NCI-H1092 treated with DMSO at 0.1 percent for 48 hours (cell line): ENCODE measurements around the gene PGLYRP3.
"Not testable (repeated sequence)": the region's sequence is repeated elsewhere in the genome, so short reads cannot be mapped to it uniquely, and the experiment has no call there.

ENCODE experiments used
- DNase-seq: peaks from one replicate; lab custom pipeline; 2025; lab: John Stamatoyannopoulos, UW

Gene PGLYRP3

DNA sequence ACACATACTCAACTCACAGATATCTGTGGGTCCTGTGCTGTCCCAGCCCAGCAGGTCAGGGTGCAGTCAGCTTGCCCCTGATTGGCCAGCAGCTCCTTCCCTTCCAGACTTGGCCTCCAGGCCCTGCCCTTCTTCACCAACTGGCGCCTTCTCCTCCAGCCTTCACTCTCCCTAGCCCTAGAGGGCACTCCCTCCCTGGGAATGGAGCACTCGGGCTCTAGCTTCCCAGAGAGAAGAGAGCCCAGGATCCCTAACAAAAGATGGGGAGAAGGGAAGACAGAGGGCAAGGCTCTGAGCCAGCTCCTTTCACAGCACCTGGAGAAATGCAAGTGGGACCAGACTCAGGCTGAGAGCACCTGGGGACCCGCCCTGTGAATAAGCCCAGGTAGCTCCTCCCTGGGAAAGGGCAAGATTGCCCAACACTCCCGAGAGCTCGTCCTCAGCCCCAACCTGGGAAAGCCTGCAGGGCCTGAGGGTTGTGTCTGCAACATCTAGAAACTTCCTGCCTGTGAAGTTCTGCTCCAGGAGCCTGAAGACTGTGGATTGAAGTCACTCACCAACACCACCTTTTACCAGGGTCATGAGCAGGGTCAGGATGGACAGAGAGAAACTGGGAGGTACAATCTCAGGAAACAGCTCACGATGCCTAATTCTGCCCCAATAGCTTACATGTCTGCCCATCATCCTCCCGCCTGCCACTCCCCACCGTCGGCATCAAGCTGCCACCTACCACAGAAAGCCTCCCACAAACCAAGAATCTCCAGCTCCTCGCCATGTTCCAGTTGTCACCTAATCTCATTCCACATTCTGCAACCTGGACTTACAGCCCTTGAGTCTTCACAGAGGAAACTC lies 36.0 kb upstream of the PGLYRP3 start, which contains the start of gene PGLYRP4:
Gene PGLYRP4, minus strand, starts transcription at position 331 of the 852 bp plus-strand sequence. CDS start 909 bp downstream, outside the sequence.
- no peak for DNase-seq

DNA sequence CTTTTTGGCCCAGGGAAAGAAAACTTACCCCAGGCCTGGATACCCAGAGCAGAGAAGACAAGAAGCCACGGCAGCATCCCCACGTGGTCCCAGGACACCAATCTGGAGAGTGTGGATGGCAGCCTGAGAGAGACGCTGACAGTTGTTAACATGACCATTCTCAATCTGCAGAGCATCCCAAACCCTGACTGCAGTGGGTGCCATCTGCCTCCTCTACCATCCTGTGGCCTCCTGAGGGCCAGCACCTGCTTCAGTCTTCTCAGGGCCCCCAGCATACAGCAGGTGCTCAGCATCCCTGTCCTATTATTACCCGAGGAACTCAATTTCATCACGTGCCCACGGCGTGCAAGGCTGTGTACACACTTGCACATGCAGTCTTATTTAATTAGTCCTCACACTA lies 35.1 kb upstream of the PGLYRP3 start:
- DNase-seq, result no peak

DNA sequence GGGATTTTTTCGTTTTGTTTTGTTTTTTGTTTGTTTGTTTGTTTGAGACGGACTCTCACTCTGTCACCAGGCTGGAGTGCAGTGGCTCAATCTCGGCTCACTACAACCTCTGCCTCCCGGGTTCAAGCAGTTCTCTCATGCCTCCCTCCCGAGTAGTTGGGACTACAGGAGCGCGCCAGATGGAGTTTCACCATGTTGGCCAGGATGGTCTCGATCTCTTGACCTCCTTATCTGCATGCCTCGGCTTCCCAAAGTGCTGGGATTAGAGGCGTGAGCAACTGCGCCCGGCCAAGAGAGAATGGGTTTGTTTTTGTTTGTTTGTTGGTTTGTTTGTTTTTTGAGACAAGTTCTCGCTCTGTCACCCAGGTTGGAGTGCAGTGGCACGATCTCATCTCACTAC lies 34.3 kb upstream of the PGLYRP3 start:
- not testable (repeated sequence) for DNase-seq

DNA sequence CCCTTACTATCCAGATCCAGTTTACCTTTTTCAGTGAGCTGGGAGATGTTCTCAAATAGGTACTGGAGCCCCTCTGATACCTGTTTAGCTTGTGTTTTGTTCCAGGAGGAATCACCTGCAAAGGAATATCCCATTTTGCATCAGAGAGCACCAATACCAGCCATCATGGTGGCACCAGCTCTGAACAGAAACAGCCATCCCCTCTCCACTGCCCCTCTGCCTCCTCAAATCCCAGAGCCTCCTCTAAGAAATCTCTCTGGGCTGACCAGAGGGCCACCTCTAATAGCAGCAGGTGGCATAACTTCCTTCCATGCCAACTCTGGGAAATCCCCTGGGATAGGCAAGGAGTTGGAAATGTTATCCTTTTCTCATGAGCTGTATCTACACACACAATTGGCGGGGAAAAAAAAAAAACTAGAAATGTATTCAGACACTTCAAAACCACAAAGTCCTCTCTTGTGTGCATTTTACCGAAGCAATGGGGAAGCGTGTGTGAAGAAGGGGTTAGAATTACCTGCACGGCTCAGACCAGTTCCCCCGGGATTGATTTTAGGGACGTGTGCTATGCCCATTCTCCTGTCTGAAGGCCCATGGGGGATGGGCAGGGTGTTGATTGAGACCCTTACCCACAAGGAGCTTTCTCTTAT lies 33.4 kb upstream of the PGLYRP3 start:
- peak; percentile 18 for DNase-seq

DNA sequence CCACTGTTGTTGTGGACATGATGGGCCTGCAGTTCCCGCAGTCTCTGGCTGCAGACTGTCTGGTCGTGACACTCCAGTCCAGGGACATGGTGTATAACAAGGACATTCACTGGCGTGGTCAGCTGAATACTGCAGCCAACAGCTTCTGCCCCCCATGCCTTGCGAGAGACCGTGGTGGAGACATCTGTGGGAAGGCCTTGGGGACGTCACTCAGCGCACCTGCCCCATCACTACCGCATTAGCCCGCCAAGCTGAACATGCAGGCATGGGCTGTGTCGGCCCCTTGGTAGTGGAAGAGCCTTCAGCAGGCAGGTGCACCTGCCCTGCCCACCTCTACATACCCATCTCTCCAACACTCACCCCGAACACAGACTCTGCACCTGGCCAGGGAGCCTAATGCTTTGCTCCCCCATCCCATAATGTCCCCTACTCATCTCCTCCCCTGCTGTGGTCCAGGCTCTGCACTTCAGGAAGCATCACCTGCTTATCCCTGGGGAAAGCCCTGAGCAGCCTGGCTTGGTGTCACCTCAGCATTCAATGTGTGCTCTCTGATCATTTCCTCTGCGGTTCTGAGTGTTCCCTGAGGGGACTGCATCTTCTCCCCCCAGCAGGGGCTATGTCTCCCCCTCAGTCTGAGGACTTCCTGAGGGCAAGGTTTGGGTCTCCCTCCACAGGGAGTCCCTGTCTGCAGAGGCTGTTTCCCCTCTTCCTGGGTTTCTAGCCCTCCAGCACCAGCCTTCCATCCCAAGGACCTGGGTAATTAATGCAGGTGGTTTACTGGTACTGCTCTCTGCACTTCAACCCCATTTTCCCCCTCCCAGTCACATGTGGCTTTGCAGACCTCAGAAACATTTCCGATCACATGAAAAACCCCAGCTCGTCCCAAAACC lies 32.7 kb upstream of the PGLYRP3 start:
- DNase-seq, result peak; percentile 41

DNA sequence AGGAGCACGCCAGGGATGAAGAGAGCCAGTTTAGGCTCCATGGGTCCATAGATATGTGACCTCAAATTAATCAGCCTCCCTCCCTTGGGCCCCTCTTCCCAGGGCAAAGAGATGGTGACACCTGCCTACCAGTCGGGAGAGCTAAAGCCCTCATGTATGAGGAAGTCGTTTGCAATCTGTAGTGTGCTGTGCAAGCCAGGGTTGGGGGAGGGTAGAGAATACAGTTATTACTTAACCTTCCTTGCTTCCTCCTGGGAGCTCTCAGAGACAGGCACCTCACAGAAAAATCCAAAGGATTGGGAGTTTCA lies 31.9 kb upstream of the PGLYRP3 start:
- no peak for DNase-seq

DNA sequence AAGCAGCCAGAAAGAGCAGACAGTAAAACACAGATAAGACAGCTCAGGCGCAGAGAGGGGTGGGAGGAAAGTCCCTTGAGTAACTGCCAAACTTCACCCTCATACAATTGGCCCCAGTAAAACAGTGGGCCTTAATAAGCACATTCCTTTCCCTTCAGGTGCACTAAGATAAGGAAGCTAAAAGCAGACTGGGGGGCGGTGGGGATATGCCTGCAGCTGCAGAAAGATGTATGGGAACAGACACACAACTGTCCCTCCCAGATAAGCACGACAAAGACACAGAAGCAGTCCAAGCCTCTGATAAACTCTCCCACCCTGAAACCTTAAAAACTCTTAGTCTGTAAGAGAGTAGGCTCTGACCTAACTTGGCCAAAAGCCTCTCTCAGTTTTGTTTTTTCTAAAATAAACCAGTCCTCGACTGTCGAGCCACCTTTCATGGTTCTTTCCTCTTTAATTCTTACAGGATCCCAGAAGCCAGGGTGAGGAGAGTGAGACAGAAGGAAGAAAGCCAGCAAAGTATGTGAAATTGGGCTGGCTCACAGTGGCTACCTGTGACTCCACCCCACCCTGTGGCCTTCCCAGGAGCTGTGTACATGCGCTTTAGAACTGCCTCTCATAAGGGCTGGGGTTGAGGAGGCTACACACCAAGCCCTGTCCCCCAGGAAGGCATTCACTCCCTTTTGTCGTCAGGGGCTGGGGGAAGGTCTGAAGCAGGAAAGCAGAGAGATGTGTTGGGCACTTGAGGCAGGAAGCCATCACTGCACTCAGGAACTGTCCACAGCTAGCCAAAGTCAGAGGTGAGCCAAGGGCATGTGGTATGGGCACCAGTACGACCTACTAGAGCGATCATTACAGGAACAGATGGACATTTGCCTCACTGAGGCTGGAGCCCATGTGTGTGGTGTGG lies 31.3 kb upstream of the PGLYRP3 start:
- DNase-seq, result no peak

DNA sequence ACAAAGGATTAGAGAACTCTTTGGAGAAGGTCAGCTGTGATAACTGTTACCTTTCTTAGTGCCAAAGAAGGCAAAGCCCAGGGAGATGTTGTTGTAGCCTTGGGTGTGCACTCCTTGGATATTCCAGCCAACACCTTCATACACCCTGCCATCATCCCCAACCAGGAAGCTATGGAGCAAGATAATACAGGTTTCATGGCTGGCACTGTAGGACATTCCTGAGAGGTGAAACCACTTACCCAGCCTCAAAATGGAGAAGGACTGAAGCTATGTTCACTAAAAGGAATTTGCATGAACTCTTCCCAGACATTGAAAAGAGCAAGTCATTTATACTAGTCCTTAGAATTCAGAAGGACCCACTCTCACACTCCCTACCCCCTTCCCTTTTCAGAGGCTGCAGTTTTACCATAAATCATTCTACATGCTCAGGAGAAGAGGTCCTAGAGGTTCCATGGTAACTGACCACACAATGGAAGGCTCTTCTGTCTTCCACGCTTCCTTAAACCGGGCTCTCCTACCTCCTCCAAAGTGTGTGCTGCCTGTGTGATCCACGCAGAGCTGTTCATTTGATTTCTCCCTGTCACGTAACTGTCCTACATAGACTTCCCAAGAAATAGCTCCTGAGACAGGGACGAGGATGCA lies 30.4 kb upstream of the PGLYRP3 start:
- DNase-seq, result no peak

DNA sequence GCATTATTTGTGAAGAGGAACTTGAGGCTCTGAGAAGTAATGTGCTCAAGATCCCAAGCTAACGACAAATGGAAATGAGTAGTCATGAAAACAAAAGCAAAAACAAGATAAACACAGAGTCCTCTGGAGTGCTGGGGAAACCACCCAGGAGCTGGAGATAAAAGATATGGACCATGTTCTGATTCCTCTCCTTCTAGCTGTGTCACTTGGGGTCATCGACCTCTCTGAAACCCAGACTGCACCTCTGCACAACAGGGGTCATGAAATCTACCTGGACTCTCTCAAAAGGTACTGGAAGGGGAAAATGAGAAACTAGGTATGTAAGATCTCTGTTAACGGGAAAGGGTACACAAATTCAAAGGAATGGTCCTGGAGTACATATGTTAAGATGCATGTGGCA lies 29.4 kb upstream of the PGLYRP3 start:
- no peak for DNase-seq

DNA sequence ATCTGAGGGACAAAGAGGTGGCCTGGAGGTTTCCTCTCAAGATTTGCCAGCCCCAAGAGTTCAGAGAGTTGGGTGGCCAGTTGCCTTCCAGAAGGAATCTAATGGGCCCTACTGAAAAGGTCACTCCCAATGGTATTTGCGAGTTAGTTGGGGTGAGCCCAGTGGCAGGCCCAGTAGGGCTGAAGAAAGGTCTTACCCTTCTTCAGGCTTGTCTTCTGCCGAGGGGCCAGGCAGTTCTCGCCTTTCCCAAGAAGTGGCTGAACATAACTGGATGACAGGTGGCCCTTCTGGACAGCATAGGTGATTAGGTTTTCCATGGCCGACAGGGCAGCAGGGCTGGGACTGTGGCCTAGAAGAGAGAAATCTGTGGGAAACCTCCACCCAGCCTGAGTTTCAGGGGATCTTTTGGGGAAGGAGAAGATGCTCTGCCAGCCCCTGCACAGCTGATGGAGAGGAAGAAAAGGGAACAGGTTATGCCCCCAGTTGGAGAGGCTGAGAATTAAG lies 28.7 kb upstream of the PGLYRP3 start:
- no peak for DNase-seq

DNA sequence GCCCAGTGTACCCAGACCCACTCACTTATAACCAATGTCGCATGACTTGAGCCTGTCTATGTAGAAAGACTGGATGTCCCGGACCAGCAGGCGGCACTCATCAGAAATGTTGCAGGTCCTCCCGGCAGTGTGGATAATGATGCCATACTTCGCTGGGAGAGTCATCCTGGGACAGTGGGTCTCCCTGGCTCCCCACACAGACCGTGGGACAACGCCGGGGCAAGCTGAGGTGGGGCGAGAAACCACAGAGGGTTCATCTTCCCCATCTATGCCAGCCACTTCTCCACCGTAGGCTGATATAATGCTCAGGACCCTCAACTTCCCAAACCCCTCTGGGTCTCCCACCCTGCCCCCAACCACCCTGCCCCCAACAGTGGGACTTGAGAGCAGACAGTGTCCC lies 27.6 kb upstream of the PGLYRP3 start:
- no peak for DNase-seq

DNA sequence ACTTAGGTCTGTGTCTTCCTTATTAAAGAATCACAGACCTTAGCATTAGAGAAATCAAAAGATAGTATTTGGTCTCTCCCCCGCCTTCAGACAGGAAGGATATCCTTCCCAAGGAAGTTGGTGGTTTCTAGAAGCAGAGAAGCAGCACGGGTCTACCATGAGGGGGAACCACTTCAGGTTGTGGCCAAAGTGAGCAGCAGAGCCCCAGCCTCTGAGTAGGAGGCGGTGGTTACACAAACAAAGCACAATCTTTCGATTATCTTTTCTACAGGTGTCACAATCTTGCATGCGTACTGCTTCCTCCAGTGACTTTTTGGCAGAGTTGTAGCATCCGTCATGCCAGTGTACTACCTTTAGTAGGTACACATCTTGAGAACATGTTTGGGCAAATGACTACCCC lies 27.1 kb upstream of the PGLYRP3 start:
- no peak for DNase-seq

DNA sequence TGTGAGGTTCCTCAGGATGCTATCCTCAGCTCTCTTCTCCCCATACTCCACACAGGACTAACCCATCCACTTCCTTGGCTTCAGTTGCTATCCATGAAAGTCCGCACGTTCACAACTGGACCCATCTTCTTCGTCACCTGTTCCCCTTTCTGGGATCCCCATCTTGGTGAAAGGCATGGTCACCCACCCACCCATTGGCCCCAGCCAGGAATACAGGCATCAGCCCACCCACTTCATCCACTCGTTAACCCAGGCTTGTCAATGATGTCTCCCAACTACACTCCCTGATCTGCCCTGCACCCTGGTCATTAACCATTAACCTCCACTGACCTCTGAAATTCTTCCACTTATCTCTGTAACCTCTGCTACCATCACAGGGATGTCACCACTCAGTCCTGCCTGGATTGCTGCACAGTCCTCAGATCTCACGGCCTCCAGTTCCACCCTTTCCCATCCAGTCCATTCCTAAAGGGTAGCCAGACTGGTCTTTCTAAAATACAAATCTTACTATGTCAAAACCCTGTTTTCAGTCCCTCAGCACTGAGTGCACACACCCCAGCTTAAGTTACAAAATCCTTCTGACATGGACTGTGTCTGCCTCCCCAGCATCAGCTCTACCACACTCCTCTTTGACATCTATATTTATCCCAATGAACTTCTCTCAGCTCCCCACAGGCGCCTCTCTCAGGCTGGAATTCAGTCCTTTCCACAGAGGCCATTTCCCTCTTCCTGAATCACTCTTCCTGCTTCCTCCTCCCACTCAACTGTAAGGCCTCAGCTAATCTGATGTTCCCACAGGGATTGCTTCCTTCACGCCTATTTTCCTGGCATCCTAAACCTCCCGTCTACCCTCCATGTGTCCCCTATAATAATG lies 25.5 kb upstream of the PGLYRP3 start:
- DNase-seq, result no peak

DNA sequence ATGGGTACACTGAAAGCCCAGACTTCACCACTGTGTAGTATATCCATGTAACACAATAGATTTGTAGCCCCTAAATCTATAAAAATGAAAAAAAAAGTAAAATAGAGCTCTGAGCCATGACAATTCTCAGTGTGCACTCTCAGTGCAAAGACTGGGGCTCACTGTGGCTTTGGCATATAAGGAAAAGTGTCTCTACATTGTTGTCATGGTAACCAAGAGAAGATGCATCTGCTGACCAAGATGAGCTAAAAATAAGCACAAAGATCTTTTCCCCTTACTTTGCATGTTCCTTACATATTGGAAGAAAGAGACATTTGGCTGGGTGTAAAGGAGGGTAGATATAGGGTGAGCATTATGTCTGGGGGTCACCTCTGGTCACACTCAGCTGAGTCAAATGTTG lies 23.9 kb upstream of the PGLYRP3 start:
- DNase-seq, result no peak

DNA sequence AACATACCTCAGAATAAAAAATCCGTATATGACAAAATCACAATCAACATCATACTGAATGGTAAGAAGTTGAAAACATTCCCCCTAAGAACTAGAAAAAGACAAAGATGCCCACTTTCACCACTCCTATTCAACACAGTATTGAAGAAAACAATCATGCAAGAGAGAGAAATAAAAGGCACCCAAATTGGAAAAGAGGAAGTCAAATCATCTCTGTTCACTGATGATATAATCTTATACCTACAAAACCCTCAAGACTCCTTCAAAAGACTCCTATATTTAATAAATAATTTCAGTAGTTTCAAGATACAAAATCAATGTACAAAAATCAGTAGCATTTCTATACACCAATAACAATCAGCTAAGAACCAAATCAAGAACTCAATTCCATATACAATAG lies 21.1 kb upstream of the PGLYRP3 start:
- no peak for DNase-seq

DNA sequence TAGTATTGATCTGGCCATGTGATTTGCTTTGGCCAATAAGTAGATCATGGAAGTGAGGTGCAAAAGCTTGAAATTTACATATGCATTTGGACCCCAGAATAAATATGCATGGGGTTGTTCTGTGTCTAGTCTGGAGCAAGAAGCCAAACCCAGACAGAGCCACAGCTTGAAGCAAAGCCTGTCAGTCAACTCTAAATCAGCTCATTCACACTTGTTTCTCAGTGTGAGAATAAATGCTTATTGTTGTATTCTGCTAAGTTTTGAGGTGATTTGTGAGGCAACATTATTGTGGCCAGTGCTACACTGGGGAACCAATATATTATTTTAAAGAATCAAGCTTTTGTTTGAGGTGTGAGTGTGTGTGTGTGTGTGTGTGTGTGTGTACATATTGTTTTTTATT lies 12.2 kb upstream of the PGLYRP3 start:
- no peak for DNase-seq

DNA sequence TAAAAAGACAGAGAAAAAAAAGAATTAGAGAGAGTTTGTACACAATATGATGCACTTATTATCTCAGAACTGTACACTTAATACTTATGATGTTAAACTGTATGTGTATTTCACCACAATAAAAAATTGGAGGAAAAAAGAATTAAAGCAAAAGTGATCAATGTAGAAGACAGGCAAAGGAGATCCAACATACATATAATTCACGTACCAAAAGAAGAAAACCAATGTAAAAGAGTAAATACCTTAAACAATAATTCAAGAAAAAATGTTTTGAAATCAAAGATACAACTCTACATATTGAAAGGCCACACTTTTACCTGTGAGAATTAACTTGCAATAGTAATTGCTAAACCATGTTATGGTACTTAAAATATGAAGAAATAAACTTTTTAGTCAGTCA lies 9.8 kb upstream of the PGLYRP3 start:
- DNase-seq, result no peak

DNA sequence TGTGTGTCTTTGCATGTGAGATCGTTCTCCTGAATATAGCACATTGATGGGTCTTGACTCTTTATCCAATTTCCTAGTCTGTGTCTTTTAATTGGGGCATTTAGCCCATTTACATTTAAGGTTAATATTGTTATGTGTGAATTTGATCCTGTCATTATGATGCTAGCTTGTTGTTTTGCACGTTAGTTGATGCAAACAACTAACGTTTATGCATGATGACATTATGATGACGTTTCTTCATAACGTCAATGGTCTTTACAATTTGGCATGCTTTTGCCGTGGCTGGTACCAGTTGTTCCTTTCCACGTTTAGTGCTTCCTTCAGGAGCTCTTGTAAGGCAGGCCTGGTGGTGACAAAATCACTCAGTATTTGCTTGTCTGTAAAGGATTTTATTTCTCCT lies 5.4 kb upstream of the PGLYRP3 start:
- DNase-seq, result not testable (repeated sequence)

DNA sequence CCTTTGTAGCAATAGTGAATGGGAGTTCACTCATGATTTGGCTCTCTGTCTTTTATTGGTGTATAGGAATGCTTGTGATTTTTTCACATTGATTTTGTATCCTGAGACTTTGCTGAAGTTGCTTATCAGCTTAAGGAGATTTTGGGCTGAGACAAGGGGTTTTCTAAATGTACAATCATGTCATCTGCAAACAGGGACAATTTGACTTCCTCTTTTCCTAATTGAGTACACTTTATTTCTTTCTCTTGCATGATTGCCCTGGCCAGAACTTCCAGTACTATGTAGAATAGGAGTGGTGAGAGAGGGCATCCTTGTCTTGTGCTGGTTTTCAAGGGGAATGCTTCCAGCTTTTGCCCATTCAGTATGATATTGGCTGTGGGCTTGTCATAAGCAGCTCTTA lies 3.3 kb upstream of the PGLYRP3 start:
- DNase-seq, result not testable (repeated sequence)

DNA sequence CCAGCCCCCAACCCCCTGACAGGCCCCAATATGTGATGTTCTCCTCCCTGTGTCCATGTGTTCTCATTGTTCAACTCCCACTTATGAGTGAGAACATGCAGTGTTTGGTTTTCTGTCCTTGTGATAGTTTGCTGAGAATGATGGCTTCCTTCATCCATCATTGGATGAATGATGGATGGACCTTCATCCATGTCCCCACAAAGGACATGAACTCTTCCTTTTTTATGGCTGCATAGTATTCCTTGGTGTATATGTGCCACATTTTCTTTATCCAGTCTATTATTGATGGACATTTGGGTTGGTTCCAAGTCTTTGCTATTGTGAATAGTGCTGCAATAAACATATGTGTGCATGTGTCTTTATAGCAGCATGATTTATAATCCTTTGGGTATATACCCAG lies 1.6 kb upstream of the PGLYRP3 start:
- not testable (repeated sequence) for DNase-seq
